Progenitor cell of endocrine pancreas (in vitro differentiated cells): ENCODE data around the gene TC2N. TPM values are rescaled to one million over a fixed set of nuclear protein-coding genes. Genes with fewer than 3 reads are reported as not detected.
A peak's percentile ranks its signal among the peaks of the same experiment; 100 is the strongest.
"Not testable (repeated sequence)": the region's sequence is repeated elsewhere in the genome, so short reads cannot be mapped to it uniquely, and the experiment has no call there.

Source experiments
- DNase-seq: peaks from one replicate; pipeline ENCODE4 v3.0.0; 2021; ENCODE audit warnings: low spot score; ENCODE audit not compliant: unreplicated experiment
- H3K27ac Mint-ChIP-seq: 2 replicates; pipeline ENCODE4 v1.8.0; 2021; ENCODE audit warnings: mild to moderate bottlenecking, moderate library complexity, mixed read lengths
- H3K27me3 Mint-ChIP-seq: 2 replicates; pipeline ENCODE4 v1.8.0; 2021; ENCODE audit warnings: mixed read lengths
- H3K36me3 Mint-ChIP-seq: 2 replicates; pipeline ENCODE4 v1.8.0; 2022; ENCODE audit warnings: mixed read lengths; ENCODE audit not compliant: insufficient read depth
- H3K4me1 Mint-ChIP-seq: 2 replicates; pipeline ENCODE4 v1.8.0; 2021; ENCODE audit warnings: low read depth, mixed read lengths
- H3K4me3 Mint-ChIP-seq: 2 replicates; pipeline ENCODE4 v1.8.0; 2021; ENCODE audit warnings: low read depth, mild to moderate bottlenecking, moderate library complexity, mixed read lengths
- H3K9me3 Mint-ChIP-seq: 2 replicates; pipeline ENCODE4 v1.8.0; 2021; ENCODE audit warnings: low read depth, mixed read lengths
- CTCF ChIP-seq: fragments of 200-600 bp; sonication (generic); IDR thresholded peaks from one replicate; pipeline ENCODE4 v1.5.0; 2021; ENCODE audit warnings: antibody characterized with exemption, mild to moderate bottlenecking; ENCODE audit not compliant: unreplicated experiment
- total RNA-seq: library from RNA; stranded (reverse); gene quantifications from 2 replicates; pipeline ENCODE4 v1.2.1, GENCODE V29; 2021

The TC2N gene
- total RNA-seq, 1 donor from 2014 or later: 38.5 TPM

- no peak overlapping the region for H3K4me3 Mint-ChIP-seq
- H3K27me3 Mint-ChIP-seq: peaks cover 4% of the 10 kb centered on the region
- peaks cover 1% of the 10 kb centered on the region for H3K36me3 Mint-ChIP-seq
Measured at GRCh38 chr14:91872517-91873470, 5.5 kb upstream of the TC2N start.

GRCh38 chr14:91872011-91872501 lies 4.7 kb upstream of the TC2N start:
- H3K4me1 Mint-ChIP-seq: peaks cover 58% of the 10 kb centered on the region

More at GRCh38 chr14:91872517-91873470, 5.5 kb upstream of the TC2N start:
- H3K4me1 Mint-ChIP-seq: peaks cover 59% of the 10 kb centered on the region
- DNase-seq: no peak
- H3K27ac Mint-ChIP-seq: no peak overlapping the region
- no peaks in the 10 kb centered on the region for H3K9me3 Mint-ChIP-seq
- no peak for TF ChIP-seq CTCF

GRCh38 chr14:91871401-91871800 lies 4.1 kb upstream of the TC2N start:
- H3K27me3 Mint-ChIP-seq, H3K4me3 Mint-ChIP-seq, DNase-seq, H3K27ac Mint-ChIP-seq, H3K36me3 Mint-ChIP-seq, H3K9me3 Mint-ChIP-seq: not testable (repeated sequence)
- H3K4me1 Mint-ChIP-seq: peaks cover 55% of the 10 kb centered on the region

More at GRCh38 chr14:91872011-91872501, 4.7 kb upstream of the TC2N start:
- Mint-ChIP-seq H3K27me3 (peaks cover 4% of the 10 kb centered on the region), H3K9me3 (no peaks in the 10 kb centered on the region), H3K27ac (no peak overlapping the region), H3K36me3 (peaks cover 1% of the 10 kb centered on the region), H3K4me3 (no peak overlapping the region)
- no peak for DNase-seq
- no peak for TF ChIP-seq CTCF

- Mint-ChIP-seq H3K4me1 (peaks cover 50% of the 10 kb centered on the region), H3K4me3 (no peak overlapping the region), H3K27me3 (peaks cover 4% of the 10 kb centered on the region), H3K9me3 (no peaks in the 10 kb centered on the region), H3K36me3 (no peaks in the 10 kb centered on the region), H3K27ac (no peak overlapping the region)
- TF ChIP-seq CTCF: no peak
- DNase-seq: no peak
Measured at GRCh38 chr14:91870890-91871289, 3.6 kb upstream of the TC2N start.

GRCh38 chr14:91870001-91870400 lies 2.7 kb upstream of the TC2N start:
- H3K27ac Mint-ChIP-seq: peak overlapping the region; percentile 94
- no peak for DNase-seq
- H3K9me3 Mint-ChIP-seq: no peaks in the 10 kb centered on the region

More at GRCh38 chr14:91870001-91870400, 2.7 kb upstream of the TC2N start:
- Mint-ChIP-seq H3K4me3 (peak overlapping the region; percentile 19), H3K27me3 (peaks cover 4% of the 10 kb centered on the region), H3K36me3 (no peaks in the 10 kb centered on the region), H3K4me1 (peaks cover 41% of the 10 kb centered on the region)
- no peak for TF ChIP-seq CTCF
